ENCODE results near the gene MLXIPL. TPM values are rescaled to one million over a fixed set of nuclear protein-coding genes. Genes with fewer than 3 reads are reported as not detected.
"Not testable (repeated sequence)": the region's sequence is repeated elsewhere in the genome, so short reads cannot be mapped to it uniquely, and the experiment has no call there.

Gene MLXIPL
- total RNA-seq, 2 experiments from 2014 or later = 0.22 TPM; not detected in 1

DNA sequence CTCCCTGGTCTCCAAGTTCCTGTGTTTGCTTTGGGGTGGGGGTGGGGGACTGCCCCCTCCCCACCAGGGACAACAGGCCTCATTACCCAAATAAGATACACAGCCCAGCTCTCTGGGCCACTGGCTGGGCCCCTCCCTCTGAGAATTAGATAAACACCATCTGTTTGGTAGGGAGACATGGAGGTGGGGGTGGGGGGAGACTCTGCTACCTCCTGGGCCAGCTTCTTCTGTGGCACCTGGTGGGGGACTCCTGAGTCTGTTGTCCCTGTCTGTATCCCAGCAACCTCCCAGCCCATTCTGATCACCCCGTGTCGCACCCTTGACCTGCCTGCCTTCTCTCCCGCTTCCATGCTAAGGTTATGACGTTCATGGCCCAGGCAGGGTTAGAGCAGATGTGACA lies 5.8 kb downstream of the MLXIPL start:
- H3K4me3 Mint-ChIP-seq = no peak overlapping the region
- no peak overlapping the region for H3K27ac Mint-ChIP-seq
- peaks cover 4% of the 10 kb centered on the region for H3K4me1 Mint-ChIP-seq (ENCODE audit: low read depth)
- no peak for DNase-seq
- CTCF ChIA-PET = interaction anchor here (3.7 kb wide), 1 partner anchor 12 kb away, joined by 14 read pairs; no protein-coding TSS in a partner anchor
- H3K9me3 Mint-ChIP-seq = no peaks in the 10 kb centered on the region
- no peaks in the 10 kb centered on the region for H3K36me3 Mint-ChIP-seq (ENCODE audit: low read depth)
- peaks cover 25% of the 10 kb centered on the region for H3K27me3 Mint-ChIP-seq (ENCODE audit: low read depth)
- intact Hi-C loops (cut with micrococcal nuclease) = no loop called here

DNA sequence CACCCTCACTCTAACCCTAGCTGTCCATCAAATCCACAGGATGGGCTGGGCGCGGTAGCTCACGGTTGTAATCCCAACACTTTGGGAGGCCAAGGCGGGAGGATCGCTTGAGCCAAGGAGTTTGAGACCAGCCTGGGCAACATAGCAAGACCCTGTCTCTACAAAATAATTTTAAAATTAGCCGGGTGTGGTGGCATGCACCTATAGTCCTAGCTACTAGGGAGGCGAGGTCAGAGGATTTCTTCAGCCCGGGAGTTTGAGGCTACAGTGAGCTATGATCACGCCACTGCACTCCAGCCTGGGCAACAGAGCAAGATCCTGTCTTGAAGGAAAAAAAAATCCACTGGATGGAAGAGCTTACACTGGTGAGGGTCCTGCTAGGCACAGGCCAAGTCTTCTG lies 6.8 kb downstream of the MLXIPL start:
- H3K9me3 Mint-ChIP-seq = not testable (repeated sequence)

DNA sequence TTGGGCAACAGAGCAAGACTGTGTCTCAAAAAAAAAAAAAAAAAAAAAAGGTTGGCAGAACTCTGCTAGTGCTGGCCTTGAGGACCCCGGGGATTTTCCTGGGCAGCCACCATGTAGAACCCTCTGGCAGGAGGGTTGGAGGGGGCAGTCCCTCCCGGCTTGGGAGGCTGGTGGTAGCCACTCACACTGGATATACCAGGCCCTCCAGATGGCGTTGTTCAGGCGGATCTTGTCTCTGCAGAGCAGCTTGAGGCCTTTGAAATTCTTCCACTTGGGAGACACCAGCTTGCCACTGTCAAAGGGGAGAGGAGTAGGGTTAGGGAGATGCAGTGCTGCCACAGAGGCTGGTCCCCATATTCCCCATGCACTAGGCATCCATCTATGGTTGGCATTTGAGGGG lies 8.4 kb downstream of the MLXIPL start:
- H3K4me1 Mint-ChIP-seq (ENCODE audit: low read depth) = no peaks in the 10 kb centered on the region
- H3K27me3 Mint-ChIP-seq (ENCODE audit: low read depth) = peaks cover 16% of the 10 kb centered on the region
- CTCF ChIA-PET = interaction anchor here (0.6 kb wide), 1 partner anchor 8 kb away, joined by 4 read pairs; no protein-coding TSS in a partner anchor
- intact Hi-C loops (cut with micrococcal nuclease) = no loop called here
- no peak for DNase-seq
- H3K36me3 Mint-ChIP-seq (ENCODE audit: low read depth) = no peaks in the 10 kb centered on the region
- H3K27ac Mint-ChIP-seq = no peak overlapping the region
- no peaks in the 10 kb centered on the region for H3K9me3 Mint-ChIP-seq
- no peak overlapping the region for H3K4me3 Mint-ChIP-seq

More for the DNA sequence above, 6.8 kb downstream of the MLXIPL start:
- H3K36me3 Mint-ChIP-seq (ENCODE audit: low read depth); H3K4me1 Mint-ChIP-seq (ENCODE audit: low read depth); intact Hi-C loops (cut with micrococcal nuclease); H3K4me3 Mint-ChIP-seq; H3K27ac Mint-ChIP-seq; DNase-seq: not testable (repeated sequence)
- CTCF ChIA-PET = interaction anchor here (1.0 to 1.5 kb wide), 3 partner anchors 10 to 109 kb away, joined by 3 to 8 read pairs (median 4); no protein-coding TSS in a partner anchor
- H3K27me3 Mint-ChIP-seq (ENCODE audit: low read depth) = peaks cover 26% of the 10 kb centered on the region

DNA sequence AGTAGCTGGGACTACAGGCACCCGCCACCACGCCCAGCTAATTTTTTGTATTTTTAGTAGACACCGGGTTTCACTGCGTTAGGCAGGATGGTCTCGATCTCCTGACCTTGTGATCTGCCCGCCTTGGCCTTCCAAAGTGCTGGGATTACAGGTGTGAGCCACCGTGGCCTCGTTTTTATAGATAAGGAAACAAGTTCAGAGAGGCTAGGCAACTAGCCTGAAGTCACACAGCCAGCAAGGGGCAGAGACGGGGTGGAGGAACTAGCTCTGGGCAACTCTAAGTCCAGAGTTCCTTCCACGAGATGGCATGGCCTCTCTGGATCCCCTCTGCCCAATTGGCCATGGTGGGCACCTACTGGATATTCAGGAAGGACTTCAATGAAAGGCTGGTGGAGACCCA lies 9.4 kb downstream of the MLXIPL start:
- peaks cover 16% of the 10 kb centered on the region for H3K27me3 Mint-ChIP-seq (ENCODE audit: low read depth)
- CTCF ChIA-PET = interaction anchor here (0.6 kb wide), 2 partner anchors 127 to 239 kb away, joined by 3 read pairs; no protein-coding TSS in a partner anchor
- DNase-seq; H3K4me1 Mint-ChIP-seq (ENCODE audit: low read depth); H3K36me3 Mint-ChIP-seq (ENCODE audit: low read depth); H3K4me3 Mint-ChIP-seq; H3K9me3 Mint-ChIP-seq; intact Hi-C loops (cut with micrococcal nuclease); H3K27ac Mint-ChIP-seq: not testable (repeated sequence)

DNA sequence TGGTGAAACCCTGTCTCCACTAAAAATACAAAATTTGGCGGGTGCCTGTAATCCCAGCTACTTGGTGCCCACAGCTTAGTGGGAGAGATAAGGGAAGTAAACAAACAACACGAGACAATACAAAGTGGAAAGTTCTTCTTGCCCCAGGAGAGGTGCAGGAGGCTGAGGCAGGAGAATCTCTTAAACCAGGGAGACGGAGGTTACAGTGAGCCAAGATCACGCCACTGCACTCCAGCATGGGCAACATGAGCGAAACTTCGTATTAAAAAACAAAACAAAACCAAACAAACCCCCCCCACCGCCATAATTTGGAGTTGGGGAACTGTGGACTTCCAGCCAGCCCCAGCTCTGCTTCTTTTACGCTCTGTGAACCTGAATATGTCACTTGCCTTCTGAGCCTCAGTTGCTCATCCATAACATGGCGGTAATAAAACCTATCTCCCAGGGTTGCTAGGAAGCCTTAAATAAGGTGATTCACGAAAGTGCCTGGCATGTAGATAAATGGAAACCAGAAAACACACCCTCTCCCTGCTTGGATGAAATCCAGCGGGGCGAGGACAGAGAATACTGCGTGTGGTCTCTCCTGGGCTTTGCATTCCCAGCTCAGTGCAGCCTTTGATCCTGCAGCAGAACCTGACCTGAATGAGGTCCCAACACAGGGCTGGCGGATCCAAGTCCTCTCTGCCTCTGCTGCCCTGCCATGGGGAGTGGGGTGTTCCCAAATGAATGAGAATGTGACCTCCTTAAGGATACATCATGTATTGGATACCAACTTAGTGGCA lies 10.2 kb downstream of the MLXIPL start:
- Mint-ChIP-seq H3K4me1 (ENCODE audit: low read depth) (no peaks in the 10 kb centered on the region), H3K27ac (no peak overlapping the region), H3K27me3 (ENCODE audit: low read depth) (peaks cover 16% of the 10 kb centered on the region), H3K4me3 (no peak overlapping the region), H3K36me3 (ENCODE audit: low read depth) (no peaks in the 10 kb centered on the region), H3K9me3 (no peaks in the 10 kb centered on the region)
- intact Hi-C loops (cut with micrococcal nuclease) = loop anchor here (1.0 kb wide), 1 partner anchor 111 kb away; no protein-coding TSS in a partner anchor
- CTCF ChIA-PET = interaction anchor here (0.6 to 1.0 kb wide), 4 partner anchors 54 to 239 kb away, joined by 3 to 4 read pairs (median 3); partner anchors contain the start of gene VPS37D
- DNase-seq = no peak

DNA sequence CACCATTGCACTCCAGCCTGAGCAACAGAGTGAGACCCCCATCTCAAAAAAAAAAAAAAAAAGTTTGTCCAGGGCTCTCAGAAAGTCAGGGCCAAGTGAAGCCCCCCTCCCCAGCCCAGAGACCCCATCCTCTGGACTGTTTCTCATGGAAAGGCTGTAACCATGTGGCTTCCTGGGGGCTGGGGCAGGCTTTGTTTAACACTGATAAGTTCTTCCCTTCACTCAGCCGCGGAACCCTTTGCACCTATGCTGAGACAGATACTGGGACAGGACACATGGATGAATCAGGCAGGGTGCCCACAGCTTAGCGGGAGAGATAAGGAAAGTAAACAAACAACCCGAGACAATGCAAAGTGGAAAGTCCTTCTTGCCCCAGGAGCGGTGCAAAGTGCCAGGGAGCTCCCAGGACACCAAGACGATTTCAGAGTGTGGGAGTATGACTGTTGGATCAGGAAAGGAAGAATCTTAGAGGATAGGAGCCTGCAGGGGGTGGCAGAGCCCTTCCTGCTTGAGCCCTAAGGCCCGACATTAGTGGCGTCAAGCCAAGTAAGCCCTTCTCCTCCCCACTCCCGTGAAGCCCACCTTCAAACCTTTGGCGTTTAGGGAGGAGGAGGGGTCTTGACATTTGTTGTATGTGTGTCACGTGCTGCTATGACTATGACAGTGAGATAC lies 11.6 kb downstream of the MLXIPL start:
- Mint-ChIP-seq H3K9me3 (no peaks in the 10 kb centered on the region), H3K27ac (no peak overlapping the region), H3K27me3 (ENCODE audit: low read depth) (peaks cover 17% of the 10 kb centered on the region), H3K4me1 (ENCODE audit: low read depth) (no peaks in the 10 kb centered on the region), H3K4me3 (no peak overlapping the region), H3K36me3 (ENCODE audit: low read depth) (no peaks in the 10 kb centered on the region)
- DNase-seq = no peak
- intact Hi-C loops (cut with micrococcal nuclease) = loop anchor here (1.0 kb wide), 1 partner anchor 113 kb away; no protein-coding TSS in a partner anchor
- CTCF ChIA-PET = interaction anchor here (1.0 to 1.1 kb wide), 2 partner anchors 88 to 112 kb away, joined by 3 read pairs; no protein-coding TSS in a partner anchor

DNA sequence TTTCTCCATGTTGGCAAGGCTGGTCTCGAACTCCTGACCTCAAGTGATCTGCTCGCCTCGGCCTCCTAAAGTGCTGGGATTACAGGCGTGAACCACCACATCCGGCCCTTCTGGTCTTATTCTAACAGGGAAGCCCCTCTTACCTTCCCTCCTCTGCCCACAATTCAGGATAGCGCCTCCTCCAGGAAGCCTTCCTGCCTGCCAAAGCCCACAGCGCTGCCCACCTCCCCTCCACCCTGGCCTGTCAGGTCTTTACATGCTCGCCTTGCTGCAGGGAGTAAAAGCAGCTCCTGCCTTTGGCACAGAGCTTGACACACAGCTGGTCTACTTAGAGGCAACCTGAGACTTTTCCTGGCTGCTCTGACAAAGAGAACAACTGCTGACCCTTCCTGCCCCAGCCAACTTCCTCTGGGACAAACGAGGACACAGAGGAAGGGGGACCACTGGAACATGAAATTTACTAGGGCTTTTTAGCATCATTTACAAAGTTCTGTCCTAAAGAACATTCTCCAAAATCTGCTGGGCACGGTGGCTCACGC lies 13.2 kb downstream of the MLXIPL start:
- H3K4me3 Mint-ChIP-seq = no peak overlapping the region
- H3K4me1 Mint-ChIP-seq (ENCODE audit: low read depth) = no peaks in the 10 kb centered on the region
- CTCF ChIA-PET = interaction anchor here (0.6 to 1.2 kb wide), 2 partner anchors 118 to 119 kb away, joined by 3 to 4 read pairs; no protein-coding TSS in a partner anchor
- no peak overlapping the region for H3K27ac Mint-ChIP-seq
- H3K36me3 Mint-ChIP-seq (ENCODE audit: low read depth) = no peaks in the 10 kb centered on the region
- intact Hi-C loops (cut with micrococcal nuclease) = no loop called here
- H3K9me3 Mint-ChIP-seq = no peaks in the 10 kb centered on the region
- peaks cover 22% of the 10 kb centered on the region for H3K27me3 Mint-ChIP-seq (ENCODE audit: low read depth)
- DNase-seq = no peak

DNA sequence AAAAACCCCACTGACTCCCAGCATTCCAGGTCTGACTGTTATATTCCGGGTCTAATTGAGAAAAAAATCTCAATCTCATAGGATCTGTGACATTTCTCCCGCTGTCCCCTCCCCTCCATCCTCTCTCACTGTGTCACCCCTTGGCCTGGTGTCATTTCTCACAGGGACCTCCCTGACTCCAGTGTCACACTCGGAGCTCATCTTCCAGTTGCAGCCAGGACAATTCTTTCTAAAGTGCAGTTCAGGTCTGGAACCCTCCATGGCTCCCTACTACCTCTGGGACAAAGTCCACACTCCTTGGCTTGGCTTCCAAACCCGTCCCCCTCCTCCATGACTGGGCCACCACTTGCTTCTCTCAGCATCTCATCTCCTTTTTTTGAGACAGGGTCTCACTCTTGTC lies 14.2 kb downstream of the MLXIPL start:
- H3K36me3 Mint-ChIP-seq (ENCODE audit: low read depth) = no peaks in the 10 kb centered on the region
- H3K27ac Mint-ChIP-seq = no peak overlapping the region
- CTCF ChIA-PET = interaction anchor here (0.7 to 5.0 kb wide), 3 partner anchors 115 to 245 kb away, joined by 3 to 51 read pairs (median 3); no protein-coding TSS in a partner anchor
- H3K9me3 Mint-ChIP-seq = no peaks in the 10 kb centered on the region
- no peaks in the 10 kb centered on the region for H3K4me1 Mint-ChIP-seq (ENCODE audit: low read depth)
- no peak overlapping the region for H3K4me3 Mint-ChIP-seq
- intact Hi-C loops (cut with micrococcal nuclease) = no loop called here
- peaks cover 22% of the 10 kb centered on the region for H3K27me3 Mint-ChIP-seq (ENCODE audit: low read depth)
- no peak for DNase-seq

DNA sequence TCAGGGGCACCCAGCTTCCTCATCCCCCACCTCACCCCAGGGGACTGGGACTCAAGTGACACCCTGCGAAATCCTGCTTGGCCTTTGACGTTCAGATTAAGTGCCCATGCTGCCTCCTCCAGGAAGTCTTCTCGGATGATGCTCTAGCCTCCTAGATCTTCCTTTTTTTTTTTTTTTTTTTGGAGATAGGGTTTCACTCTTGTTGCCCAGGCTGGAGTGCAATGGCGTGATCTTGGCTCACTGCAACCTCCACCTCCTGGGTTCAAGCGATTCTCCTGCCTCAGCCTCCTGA lies 16.7 kb downstream of the MLXIPL start:
- H3K9me3 Mint-ChIP-seq; H3K4me3 Mint-ChIP-seq; H3K27me3 Mint-ChIP-seq (ENCODE audit: low read depth); H3K36me3 Mint-ChIP-seq (ENCODE audit: low read depth); DNase-seq; H3K27ac Mint-ChIP-seq; H3K4me1 Mint-ChIP-seq (ENCODE audit: low read depth): not testable (repeated sequence)
- intact Hi-C loops (cut with micrococcal nuclease) = loop anchor here (1.0 kb wide), 4 partner anchors 60 to 248 kb away; partner anchors contain the start of gene VPS37D
- CTCF ChIA-PET = interaction anchor here (0.6 to 5.0 kb wide), 24 partner anchors 8 to 247 kb away, joined by 3 to 51 read pairs (median 7); no protein-coding TSS in a partner anchor

DNA sequence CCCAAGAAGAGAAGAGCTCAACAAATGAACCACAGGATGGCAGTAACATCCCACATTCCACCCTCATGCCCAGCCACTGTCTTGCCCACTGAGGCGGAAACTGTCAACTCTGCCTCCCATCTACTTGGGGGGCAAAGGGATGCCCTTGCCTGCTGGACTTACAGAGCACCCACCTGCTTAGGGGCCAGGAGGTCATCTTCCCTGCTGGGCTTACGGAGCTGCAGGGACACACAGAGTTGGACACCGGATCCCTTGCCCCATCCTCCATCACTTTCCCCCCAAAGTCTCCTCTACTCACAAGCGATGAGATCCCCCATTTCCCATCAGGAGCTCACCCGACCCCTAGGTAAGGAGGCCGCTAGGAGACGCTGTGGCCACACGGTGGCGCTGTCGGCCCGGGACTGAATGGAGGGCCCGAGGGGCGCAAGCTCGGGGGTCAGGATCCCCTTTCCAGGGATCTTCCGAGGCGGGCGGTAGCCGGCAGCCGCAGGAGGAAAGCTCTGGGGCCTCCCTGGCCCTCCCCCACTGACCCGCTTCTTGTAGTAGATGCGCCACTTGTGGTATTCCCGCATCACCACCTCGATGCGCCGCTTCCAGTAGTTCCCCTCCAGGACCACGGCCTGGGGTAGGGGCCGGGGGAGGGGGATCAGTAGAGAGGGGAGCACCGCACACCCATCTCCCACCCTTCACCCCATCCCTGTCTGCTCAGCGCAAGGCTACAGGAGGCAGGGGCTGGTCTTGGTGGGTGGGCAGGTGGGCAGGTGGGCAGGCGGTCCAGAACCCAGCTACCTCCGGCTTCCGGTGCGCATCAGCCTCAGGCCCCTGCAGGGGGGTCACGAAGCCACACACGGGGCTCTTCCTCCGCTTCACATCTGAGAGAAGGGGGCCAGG lies 17.3 kb downstream of the MLXIPL start:
- Mint-ChIP-seq H3K36me3 (ENCODE audit: low read depth) (no peaks in the 10 kb centered on the region), H3K9me3 (no peaks in the 10 kb centered on the region), H3K4me3 (no peak overlapping the region), H3K27ac (no peak overlapping the region), H3K27me3 (ENCODE audit: low read depth) (peaks cover 6% of the 10 kb centered on the region), H3K4me1 (ENCODE audit: low read depth) (no peaks in the 10 kb centered on the region)
- peak; percentile 63 for DNase-seq
- intact Hi-C loops (cut with micrococcal nuclease) = loop anchor here (1.0 kb wide), 4 partner anchors 60 to 248 kb away; partner anchors contain the start of gene VPS37D
- CTCF ChIA-PET = interaction anchor here (0.6 to 5.0 kb wide), 40 partner anchors 9 to 866 kb away, joined by 3 to 51 read pairs (median 4); no protein-coding TSS in a partner anchor

DNA sequence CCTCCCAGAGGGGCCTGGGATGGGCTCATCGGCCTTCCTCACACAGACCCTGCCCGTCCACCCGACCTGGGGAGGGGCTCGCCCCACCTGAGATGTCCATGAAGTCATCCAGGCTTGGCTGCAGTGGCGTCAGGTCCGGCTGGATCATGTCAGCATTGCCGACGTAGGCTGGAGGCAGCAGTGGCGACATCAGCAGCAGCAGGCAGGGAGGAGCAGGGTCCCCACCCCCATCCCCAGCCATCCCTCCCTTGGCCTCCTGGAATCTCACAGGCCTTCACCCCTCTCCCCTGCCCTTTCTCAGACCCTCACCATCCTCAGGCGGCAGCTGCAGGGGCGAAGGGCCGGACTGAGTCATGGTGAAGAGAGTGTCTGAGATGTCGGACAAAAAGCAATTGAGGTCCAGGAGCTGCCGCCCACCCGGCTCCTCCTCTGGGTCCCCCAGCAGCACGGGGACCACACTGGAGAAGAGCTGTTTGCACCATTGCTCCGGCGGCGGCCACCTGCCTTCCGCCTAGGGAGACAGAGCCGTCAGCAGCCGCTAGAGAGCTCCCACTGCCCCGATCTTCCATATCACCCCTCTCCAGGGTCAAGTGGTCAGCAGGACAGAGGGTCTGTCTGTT lies 18.6 kb downstream of the MLXIPL start:
- intact Hi-C loops (cut with micrococcal nuclease) = no loop called here
- Mint-ChIP-seq H3K4me3 (no peak overlapping the region), H3K27me3 (ENCODE audit: low read depth) (peaks cover 6% of the 10 kb centered on the region), H3K4me1 (ENCODE audit: low read depth) (no peaks in the 10 kb centered on the region), H3K27ac (no peak overlapping the region), H3K9me3 (no peaks in the 10 kb centered on the region), H3K36me3 (ENCODE audit: low read depth) (no peaks in the 10 kb centered on the region)
- CTCF ChIA-PET = interaction anchor here (0.6 to 5.0 kb wide), 17 partner anchors 10 to 272 kb away, joined by 3 to 51 read pairs (median 7); no protein-coding TSS in a partner anchor
- no peak for DNase-seq
